Erythroblast (primary cell): Measurements from ENCODE around the gene SLC35F3.

Experiments used
- DNase-seq, 2 experiments: peaks; one replicate each; lab custom pipeline; 2025; lab: John Stamatoyannopoulos, UW
- GATA1 ChIP-seq: IDR thresholded peaks from 2 replicates; pipeline ENCODE4 v1.6.1; 2011; ENCODE audit warnings: low read depth, mild to moderate bottlenecking, control low read depth, low read length, moderate library complexity
- POLR2A ChIP-seq: IDR thresholded peaks from 2 replicates; pipeline ENCODE4 v1.6.1; 2011; ENCODE audit warnings: mild to moderate bottlenecking, low read length

SLC35F3 gene

GRCh38 chr1:234273981-234274380 lies 369.5 kb downstream of the SLC35F3 start:
- TF ChIP-seq GATA1 (no peak), POLR2A (no peak)
- DNase-seq, result no peak

GRCh38 chr1:234276151-234276788 lies 371.8 kb downstream of the SLC35F3 start:
- TF ChIP-seq GATA1 (no peak), POLR2A (no peak)
- DNase-seq, result no peak

- no peak for TF ChIP-seq GATA1
- TF ChIP-seq POLR2A, result no peak
- DNase-seq, result no peak
Measured at GRCh38 chr1:234277161-234277868, 372.8 kb downstream of the SLC35F3 start.

- DNase-seq, result no peak
- no peak for TF ChIP-seq POLR2A
Measured at GRCh38 chr1:234279021-234279420, 374.5 kb downstream of the SLC35F3 start.

DNA sequence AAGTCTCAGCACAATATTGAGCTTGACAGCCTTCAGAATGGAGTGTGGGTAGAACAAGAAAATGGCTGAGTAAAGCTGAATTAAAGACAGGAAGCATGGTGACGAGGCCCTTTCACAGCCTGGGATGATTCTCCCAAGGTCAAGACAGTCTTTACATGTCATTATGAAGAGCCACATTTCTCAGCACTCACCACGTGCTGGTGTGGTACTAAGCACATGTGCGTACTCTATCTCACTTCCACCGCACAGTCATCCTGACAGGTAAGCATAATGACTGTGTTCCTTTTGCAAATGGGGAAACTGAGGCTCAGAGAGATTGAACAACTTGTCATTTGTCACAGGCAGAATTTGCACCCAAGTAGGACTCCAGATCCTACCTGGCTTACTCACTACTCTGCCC lies 376.0 kb downstream of the SLC35F3 start:
- TF ChIP-seq POLR2A (no peak), GATA1 (no peak)
- DNase-seq, result no peak

DNA sequence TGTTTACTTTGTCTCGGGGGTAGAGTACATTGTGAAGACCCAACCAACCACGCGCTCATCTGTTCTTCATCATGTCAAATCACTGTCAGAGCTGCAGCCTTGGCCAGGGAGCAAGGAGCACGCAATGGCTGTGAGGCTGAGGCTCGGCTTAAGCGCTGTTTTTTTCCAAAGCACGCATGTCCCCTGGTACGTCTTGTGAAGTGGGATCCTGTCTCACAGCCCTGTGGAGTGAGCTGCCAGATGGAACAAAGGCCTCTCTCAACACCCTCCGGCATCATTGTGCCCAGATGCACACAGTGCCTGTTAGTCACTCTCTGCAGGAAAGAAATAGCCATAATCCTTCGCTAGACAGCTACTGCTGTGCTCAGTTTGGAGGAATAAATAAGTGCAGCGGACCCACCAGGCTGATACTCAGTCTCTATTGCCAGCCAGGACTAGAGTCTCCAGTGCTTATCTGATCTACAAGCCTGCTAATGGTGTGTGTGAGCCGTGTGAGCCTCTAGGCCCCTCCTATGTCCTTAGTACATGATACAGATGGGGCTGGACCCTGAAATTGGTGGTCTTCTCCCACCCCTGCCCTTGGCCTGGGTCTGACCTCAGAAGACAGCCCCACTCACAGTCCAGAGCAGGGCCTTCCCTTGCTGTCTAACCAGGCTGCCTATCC lies 377.5 kb downstream of the SLC35F3 start:
- TF ChIP-seq POLR2A, result no peak
- DNase-seq, result no peak

DNA sequence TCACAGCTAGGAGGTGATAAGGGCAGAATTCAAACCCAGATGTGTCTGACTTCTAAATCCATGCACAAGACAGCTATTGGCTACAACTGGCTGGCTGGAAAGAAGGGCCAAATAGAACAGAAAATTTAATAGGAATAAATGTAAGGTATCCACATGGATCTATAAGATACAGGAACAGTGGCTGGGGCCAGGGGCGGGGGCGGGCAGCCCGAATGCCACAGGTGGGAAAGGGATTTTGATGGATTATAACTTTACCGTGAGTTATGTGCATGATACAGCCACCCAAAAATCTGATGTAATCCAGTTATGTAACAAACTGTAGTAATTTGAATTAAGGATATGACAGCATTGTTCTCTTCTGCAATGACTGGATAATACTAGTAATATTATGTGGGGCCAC lies 381.7 kb downstream of the SLC35F3 start:
- no peak for DNase-seq
- TF ChIP-seq POLR2A (no peak), GATA1 (no peak)

DNA sequence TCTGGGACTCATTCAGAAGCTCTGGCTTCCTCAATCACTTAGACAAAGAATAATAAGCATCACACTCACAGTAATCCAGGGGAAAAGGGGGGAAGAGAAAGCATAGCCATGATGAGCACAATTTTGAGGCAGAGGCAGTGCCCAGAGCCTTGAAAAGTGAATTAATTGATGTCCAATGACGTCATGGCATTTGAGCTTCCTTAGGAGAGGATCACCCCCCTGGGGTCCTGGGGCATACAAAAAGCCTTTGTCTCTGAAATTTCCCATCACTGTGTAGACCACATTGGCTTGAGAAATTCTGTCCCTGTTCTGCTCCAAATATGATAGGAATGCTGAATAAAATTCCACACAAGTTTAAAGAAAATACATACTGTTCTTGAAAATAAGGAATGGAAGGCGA lies 384.5 kb downstream of the SLC35F3 start:
- no peak for TF ChIP-seq GATA1
- TF ChIP-seq POLR2A, result no peak
- DNase-seq, result no peak

DNA sequence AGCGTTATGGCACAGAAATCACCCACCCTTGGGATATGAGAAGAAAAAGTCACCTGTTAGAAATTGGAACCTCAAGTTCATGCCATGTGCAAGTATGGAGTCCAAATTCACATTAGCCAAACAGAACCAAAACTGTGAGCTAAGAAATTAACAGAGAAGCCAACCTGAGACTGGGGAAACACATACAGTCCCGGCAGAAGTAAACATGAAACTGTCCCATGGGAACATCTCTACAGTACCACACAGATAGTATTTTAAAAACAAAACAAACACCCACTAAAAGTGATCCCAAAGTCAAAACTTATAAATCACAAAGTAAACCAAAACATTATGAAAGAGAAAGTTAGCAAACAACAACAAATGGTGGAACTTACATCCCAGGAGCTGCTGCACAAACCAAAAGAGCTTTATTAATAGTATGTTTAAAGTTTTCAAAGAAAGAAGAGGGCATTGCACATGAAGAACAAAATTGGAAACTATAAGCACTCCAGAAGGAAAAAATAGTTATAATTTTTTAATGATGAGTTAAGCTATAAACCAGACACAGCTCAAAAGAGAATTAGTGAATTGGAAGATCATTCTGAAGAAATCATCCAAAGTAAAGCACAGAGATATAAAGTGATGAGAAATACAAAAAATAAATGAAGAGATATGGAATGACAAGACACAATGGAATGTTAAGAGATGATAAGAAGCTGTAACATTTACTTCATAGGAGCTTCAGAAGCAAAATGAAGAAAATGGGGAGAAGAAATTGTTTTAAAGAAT lies 385.2 kb downstream of the SLC35F3 start:
- TF ChIP-seq GATA1 (no peak), POLR2A (no peak)
- no peak for DNase-seq

DNA sequence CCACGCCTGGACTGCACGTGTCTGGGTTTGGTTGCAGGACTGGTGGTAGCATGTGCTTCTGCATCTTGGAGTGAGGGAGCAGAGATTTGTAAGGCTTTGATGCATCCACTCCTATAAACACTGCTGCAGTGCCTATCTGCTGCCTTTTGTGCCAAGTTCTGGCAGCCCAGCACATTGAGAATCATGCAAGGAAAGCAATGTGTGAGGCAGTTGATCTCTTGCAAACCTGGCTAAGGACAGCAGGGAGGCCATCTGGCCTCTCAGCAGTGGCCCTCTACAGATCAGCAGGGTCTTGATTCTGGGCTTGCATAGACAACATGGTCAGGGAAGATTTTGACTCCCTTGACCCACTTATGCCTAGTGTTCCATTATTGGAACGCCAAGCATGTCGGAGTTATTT lies 387.5 kb downstream of the SLC35F3 start:
- no peak for DNase-seq
- TF ChIP-seq POLR2A (no peak), GATA1 (no peak)

DNA sequence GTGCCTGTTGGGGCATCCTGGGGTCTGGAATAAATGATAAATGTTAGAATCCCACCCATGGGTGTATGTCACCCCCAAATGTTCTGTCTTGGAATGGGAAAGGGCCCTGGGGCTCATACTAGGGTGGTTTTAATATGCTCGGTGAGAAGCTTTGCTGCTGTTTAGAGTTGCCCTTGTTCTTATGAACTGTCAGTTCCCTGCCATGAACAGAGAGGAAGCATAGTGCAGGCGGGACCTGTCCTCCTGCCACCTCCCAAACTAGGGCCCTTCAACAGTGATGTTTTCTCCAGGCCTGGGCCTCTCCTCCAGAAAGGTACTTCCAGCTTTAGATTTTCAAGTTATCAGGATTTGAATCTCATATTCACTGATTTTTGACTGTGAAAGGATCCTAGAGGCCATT lies 388.1 kb downstream of the SLC35F3 start:
- no peak for DNase-seq
- TF ChIP-seq GATA1, result no peak
- no peak for TF ChIP-seq POLR2A

- DNase-seq, result no peak
- no peak for TF ChIP-seq GATA1
- no peak for TF ChIP-seq POLR2A
Measured at GRCh38 chr1:234294109-234294817, 389.8 kb downstream of the SLC35F3 start.

DNA sequence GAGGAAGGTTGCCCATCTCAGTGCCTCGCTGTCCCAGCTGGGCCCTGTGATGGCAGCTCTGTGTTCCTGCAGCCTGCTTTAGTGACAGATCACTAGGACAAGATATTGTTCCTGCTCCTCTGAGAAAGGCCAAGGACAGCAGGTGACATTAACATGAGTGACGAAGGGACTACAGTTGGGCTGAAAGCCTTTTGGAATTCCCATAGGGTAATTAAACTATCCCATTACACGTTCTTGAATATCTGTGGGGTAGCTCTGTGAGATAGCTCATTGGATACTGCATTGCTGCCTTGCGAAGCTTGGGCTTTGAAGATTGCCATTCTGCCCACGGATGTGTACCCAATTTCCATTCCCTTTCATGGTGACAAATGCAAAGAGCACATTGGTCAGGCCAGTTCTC lies 390.6 kb downstream of the SLC35F3 start:
- TF ChIP-seq GATA1 (no peak), POLR2A (no peak)
- DNase-seq, result no peak

DNA sequence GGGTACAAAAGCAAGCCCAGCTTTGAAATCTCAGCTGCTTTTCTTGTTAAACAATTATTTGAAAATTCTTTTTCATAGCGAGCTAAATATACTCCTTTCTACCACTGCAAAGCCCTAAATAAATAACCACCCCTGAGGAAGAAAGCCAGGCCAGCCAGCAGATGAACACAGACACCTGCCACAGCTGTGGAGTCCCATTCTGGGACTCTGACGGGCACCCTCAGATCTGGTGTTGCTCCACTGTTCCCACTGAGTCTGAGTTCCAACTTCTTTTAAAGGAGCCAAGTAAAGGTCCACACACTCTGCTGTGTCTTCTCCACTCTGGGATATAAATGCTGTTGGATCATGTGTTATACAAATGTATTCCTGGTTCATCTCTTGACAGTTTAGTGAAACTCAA lies 391.1 kb downstream of the SLC35F3 start:
- DNase-seq, result no peak
- no peak for TF ChIP-seq POLR2A
- TF ChIP-seq GATA1, result no peak
